KOPT-K1 (cell line): Measurements from ENCODE around the gene FIGNL1.

Experiments
- H3K27ac ChIP-seq: fragments of 200-600 bp; sonication (generic); 2 replicates; pipeline ENCODE4 v1.5.1; 2016; ENCODE audit warnings: antibody characterized with exemption, mild to moderate bottlenecking, low read depth, low read length; ENCODE audit not compliant: poor library complexity, severe bottlenecking
- H3K36me3 ChIP-seq: fragments of 200-600 bp; sonication (generic); 2 replicates; pipeline ENCODE4 v1.5.1; 2017; ENCODE audit warnings: antibody characterized with exemption, mild to moderate bottlenecking, low read length, moderate library complexity; ENCODE audit not compliant: insufficient read depth
- H3K9me3 ChIP-seq: fragments of 200-600 bp; sonication (generic); 2 replicates; pipeline ENCODE4 v1.5.1; 2017; ENCODE audit warnings: antibody characterized with exemption, low read length, mild to moderate bottlenecking; ENCODE audit not compliant: insufficient read depth, poor library complexity, severe bottlenecking

Gene FIGNL1

DNA sequence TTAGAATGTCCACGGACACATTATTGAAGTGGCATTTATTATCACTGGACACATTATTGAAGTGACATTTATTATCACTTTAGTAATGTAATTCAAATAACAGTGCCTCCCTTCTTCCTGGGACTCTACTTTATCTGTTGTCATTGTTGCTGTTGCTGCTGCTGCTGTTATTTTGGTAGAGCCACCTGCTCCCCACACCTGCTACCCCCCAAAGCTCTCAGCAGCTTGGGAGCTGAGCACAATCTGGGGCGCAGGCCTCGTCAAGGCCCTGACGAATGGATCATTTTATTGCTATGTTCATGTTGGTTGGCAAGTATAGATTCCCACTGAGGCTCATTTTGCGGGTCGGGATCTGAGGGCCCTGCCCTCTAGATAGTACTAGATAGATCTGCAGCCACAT lies 24.8 kb downstream of the FIGNL1 start:
- H3K27ac ChIP-seq: no peak overlapping the region
- no peaks in the 10 kb centered on the region for H3K9me3 ChIP-seq
- H3K36me3 ChIP-seq: no peaks in the 10 kb centered on the region; the same call in 1 of the 2 replicates

DNA sequence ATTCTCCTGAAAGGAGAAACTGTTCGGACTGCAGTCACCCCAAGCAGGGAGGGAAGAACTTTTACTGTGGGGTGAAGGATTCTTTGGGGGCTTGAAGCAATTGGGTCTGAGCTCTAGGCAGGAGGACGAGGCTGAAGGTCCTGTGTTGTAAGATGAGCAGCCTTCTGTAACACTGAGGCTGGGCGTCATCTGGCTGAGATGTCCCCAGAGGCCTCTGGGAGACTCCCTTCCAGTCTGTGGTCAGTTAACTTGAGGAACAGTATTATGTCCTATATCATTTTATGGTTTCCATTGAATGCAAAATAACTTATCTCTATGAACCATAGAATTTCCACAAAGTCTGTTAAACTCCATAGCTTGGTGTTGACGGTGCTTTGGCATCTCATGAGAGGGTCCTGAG lies 26.3 kb downstream of the FIGNL1 start:
- no peak overlapping the region for H3K27ac ChIP-seq

DNA sequence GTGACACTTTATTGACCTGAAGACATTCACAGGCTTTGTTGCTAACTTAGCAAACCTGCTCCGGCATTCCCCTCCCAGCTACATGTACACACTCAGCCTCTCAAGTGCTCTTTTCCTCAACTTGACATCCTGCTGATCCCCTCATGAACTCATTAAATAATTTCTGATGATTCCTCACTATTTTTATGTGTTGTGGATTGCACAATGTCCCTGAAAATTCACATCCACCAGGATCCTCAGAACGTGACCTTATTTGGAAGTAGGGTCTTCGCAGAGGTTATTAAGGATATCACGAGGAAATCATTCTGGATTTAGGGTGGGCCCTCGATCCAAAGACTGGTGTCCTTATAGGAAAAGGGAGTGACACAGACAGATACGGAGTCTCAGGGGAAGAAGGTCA lies 27.3 kb downstream of the FIGNL1 start:
- H3K36me3 ChIP-seq: no peaks in the 10 kb centered on the region
- H3K9me3 ChIP-seq: no peaks in the 10 kb centered on the region
- H3K27ac ChIP-seq: no peak overlapping the region

More for the DNA sequence above, 26.3 kb downstream of the FIGNL1 start:
- no peaks in the 10 kb centered on the region for H3K9me3 ChIP-seq
- no peaks in the 10 kb centered on the region; the same call in 1 of the 2 replicates for H3K36me3 ChIP-seq

DNA sequence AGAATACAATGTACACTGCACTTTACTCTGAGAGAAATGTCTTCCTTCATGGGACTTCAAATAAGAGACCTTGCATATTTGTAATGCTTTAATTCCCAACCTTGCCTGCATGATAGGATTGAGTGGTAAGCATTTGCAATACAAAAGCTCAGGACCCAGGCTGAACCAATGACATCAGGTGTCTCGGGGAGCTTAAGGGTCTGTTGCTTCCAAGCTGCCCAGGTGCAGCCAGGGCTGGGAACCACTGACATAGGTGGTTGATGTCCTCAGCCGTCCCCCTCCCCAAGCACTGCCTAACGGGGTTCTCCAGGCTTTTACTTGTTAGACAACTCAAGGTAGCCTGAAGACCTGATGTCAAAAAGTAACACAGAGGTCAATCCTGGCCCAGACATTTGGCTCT lies 29.1 kb downstream of the FIGNL1 start:
- no peak overlapping the region for H3K27ac ChIP-seq
- no peaks in the 10 kb centered on the region for H3K9me3 ChIP-seq
- no peaks in the 10 kb centered on the region for H3K36me3 ChIP-seq

DNA sequence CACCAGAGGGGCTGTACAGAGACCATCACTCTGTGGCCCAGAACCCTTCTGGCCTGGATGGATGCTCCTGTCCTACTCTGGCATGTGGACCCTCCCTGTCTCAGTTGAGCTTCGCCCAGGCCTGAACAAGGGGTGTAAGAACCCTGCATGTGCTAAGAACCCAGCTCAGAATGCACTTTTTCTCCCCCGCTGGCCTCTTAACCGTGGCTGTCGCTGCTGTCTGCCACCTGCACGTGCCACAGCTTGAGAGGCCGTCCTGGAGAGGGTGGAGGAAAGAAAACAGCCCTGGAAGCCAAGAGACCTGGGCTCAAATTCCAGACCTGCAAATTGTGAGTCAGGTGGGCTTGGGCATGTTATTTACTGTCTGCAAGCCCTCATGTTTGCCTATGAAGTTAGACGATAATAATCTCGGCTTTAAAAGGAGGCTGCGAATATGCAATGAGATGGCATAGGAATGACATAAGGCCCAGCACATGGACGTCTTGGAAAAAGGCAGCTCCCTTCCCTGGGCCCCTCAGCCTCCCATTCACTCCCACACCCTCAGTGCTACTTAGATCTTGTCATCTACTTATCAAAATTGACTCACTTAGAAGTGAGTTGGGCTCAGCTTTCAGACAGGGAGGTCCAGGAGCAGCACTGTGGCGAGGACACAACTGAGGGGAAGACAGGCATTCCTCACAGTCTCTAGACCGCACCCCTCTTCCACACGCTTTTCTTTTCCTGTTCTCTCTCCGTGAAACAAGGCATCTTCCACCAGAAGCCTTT lies 31.4 kb downstream of the FIGNL1 start:
- Histone ChIP-seq H3K27ac (no peak overlapping the region), H3K36me3 (no peaks in the 10 kb centered on the region), H3K9me3 (no peaks in the 10 kb centered on the region)

DNA sequence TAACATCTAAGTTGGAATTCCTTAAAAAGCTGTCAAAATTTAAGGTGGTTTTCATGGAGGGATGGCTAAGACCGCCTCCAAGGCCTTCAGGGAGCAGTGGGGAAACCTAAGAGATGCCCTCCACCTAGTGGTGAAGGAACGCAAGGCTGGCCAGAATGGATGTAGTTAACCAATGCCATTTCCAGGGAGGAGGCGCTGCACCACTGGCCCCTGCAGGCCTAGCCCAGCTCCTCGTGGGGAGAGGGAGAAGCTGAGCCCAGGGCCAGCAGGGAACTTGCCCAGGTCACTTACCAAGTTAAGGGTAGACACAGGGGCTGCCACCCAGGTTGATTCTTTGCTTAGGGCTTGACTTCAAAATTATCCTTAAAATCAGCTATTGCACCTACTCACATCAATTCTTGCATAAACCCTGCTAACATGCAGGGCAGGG lies 32.0 kb downstream of the FIGNL1 start:
- Histone ChIP-seq H3K36me3 (no peaks in the 10 kb centered on the region), H3K27ac (no peak overlapping the region), H3K9me3 (no peaks in the 10 kb centered on the region)

DNA sequence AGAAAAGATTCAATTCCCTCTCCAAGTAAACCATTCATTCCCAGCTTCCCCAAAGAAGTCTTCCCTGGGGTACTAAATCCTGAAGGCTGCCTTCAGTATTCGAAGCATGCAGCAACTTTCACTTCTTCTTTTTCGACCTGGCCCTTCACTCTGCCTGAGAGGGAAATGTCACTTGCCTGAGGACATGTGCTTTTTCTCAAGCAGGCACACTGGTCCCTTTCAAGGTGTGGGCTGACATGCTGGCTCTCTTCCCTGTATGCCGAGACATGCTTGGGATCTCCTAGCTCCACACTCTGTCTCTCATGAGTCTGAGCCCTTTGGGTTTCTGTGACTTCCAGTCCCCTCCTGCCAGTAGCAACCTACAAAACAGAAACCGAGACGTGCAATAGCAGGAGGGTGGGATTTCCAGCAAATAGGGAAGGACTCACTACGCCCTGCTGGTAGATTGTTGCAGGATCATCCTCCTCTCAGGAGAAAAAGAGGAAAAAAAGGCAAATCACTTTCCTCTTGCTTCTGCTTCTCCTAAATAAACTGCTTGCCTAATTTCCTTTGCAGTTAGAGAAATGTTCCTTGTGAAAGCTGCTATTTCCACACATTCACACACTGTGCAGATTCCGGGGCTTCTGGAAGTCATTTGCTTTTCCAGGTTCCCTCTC lies 33.5 kb downstream of the FIGNL1 start:
- Histone ChIP-seq H3K27ac (peak overlapping the region; percentile 50), H3K36me3 (no peaks in the 10 kb centered on the region), H3K9me3 (no peaks in the 10 kb centered on the region)

DNA sequence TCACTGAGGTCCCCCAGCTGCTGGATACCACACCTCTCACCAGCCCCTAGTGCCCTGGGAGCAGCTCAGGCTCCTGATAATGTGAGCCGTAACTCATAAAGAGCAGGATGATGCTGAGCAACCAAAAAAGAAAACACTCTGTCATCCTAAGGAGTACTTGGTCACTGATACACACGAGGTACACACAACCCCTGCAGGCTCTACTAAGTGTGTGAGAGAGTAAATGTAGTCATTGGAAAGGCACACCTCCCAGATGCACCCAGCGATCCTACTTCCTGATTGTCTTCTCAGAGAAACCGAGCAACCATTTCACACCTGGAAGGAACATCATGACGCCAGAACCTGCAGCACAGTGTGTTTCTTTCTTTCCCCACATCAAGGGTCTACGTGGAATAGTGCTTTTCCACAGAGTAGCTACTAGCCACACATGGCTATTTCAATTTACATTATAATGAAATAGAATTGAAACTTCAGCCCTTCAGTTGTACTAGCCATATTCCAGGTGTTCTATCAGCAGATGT lies 34.2 kb downstream of the FIGNL1 start:
- Histone ChIP-seq H3K9me3 (no peaks in the 10 kb centered on the region), H3K27ac (peak overlapping the region; percentile 50), H3K36me3 (no peaks in the 10 kb centered on the region)

DNA sequence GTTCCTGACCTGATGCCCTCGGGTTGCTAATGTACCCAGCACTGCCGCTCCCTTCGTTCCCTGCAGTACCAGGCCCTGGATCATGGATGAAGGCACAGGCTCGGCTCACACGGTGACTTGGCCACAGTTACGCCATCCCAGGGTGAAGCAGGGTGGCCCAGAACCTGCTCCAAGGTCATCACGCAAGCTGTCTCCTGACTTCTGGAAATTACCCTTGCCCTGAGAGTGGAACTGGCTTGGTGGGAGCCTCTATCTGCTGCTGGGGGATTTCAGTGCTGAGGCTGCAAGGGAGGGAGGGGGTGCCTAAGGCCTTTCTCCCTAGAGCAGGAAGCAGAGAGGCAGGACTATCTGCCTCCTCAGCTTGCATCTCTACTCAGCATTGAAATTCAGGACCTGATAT lies 36.6 kb downstream of the FIGNL1 start:
- no peak overlapping the region for H3K27ac ChIP-seq

DNA sequence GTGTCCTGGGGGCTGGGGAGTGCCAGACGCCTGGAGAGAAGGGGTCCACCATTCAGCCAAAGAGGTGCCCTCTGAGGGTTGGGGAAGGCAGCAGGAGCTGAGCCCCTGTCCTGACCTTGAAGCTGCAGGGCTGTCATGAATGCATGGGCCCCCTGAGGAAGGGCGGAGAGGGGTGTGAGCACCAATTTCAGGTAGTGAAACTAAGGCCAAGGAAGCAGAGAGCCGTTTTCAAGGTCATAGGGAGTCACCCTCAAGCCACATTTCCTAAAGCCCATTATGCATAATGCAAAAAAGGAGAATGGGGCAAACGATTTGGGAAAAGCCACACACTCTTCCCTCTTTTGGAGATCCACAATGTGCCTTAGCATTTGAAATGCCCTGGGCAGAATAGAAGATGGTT lies 37.2 kb downstream of the FIGNL1 start:
- Histone ChIP-seq H3K36me3 (no peaks in the 10 kb centered on the region), H3K27ac (peak overlapping the region; percentile 3), H3K9me3 (no peaks in the 10 kb centered on the region)

More for the DNA sequence above, 36.6 kb downstream of the FIGNL1 start:
- H3K36me3 ChIP-seq: no peaks in the 10 kb centered on the region
- H3K9me3 ChIP-seq: no peaks in the 10 kb centered on the region

DNA sequence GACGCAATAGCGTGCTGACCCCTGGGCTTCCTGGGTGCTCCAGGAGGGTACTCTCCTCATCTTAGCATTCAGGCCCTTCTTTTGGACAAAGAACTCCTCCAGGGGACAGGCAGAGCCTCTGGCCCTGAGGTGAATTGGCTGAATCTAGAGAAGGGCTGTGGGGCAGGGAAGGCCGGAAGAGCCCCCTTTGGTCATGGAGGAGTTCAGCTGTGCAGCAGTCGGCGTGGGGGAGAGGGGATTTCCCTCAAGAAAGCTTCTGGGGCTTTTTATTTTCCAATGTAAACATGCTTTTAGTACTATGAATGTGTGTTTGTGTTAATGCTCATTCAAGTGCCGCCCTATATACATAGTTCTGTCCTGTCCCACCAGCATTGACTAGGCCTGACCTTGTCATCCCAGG lies 38.8 kb downstream of the FIGNL1 start:
- Histone ChIP-seq H3K27ac (peak overlapping the region; percentile 86), H3K36me3 (no peaks in the 10 kb centered on the region), H3K9me3 (no peaks in the 10 kb centered on the region)

DNA sequence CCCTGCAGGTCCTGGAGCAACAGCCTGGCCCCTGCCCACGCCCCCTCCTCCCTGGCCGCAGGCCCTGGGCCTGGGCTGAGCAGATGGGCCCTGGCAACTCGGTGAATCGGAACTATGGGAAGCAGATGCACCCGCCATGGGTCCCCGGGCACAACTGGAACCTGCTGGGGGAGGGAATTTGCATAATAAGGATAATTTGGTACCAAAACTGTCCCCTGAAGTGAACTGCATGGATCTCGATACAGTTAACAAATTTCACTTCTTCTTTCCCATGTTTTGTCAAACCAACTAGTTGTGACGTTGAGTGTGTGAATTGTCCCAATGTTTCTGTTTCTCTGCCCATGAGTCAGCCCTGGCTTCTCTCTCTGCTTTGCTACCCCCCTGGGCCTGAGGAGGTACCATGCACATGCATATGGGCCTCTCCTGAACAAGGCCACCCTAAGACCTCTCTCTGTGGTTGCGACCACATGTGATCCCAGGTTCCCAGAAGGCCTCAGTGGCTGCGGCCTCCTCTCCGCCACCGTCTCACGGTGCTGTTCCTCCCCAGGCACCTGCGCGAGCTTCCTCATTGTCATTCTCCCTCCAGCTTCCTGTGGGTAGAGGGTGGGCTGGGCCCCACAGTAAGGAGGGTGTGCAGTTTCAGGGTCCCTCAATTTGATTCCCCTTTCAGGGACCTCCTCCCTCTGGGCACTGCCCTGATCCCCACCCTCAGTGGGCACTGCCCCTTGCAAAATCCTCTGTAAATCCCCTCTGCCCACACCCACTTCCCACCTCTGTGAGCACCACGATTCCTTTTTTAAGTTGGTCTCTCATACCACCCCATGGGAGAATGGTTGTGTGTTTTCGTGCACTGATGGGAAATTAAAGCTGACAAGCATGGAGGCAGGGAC lies 40.0 kb downstream of the FIGNL1 start:
- peaks cover under 1% of the 10 kb centered on the region; the same call in 1 of the 2 replicates for H3K36me3 ChIP-seq
- no peaks in the 10 kb centered on the region for H3K9me3 ChIP-seq
- H3K27ac ChIP-seq: peak overlapping the region; percentile 86

DNA sequence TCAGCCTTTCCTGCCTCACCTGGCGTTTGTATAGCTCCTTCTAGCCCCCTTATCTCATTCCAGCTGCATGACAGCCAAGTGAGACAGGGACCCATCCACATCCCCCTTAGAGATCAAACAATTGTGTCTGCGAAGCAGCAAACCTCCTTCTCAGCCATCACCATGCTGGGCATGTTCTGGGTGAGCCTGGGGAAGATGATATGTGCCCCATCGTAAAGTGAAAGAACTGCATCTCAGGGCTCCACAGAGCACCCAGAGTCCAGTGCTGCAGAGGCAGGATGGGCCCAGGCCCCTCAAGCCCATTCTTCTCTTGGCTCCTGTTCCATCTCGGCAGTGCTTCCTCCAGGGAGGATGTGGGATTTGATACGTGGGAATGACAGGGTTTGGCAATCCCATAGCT lies 43.2 kb downstream of the FIGNL1 start:
- no peaks in the 10 kb centered on the region for H3K9me3 ChIP-seq
- H3K27ac ChIP-seq: peak overlapping the region; percentile 34
- peaks cover 33% of the 10 kb centered on the region for H3K36me3 ChIP-seq

DNA sequence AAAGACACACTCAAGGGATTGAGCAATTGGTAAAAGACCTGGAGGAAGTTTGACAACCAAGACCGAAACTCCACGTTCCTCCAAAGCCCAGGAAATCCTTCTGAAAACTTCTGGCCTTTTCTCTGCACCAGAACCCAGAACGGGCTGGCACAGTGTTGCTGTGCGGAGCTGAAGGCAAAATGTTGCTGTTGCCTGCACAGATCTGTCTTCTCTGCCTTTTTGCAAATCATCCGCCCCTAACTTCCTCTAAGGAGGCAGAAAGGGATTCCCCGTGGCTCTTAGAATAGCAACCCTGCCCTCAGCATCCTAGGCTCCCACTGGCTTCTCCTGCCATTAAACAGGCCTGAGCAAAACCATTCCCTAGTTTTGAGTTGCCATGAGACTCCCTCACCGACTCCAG lies 44.9 kb downstream of the FIGNL1 start:
- Histone ChIP-seq H3K27ac (no peak overlapping the region), H3K36me3 (peaks cover 50% of the 10 kb centered on the region)

DNA sequence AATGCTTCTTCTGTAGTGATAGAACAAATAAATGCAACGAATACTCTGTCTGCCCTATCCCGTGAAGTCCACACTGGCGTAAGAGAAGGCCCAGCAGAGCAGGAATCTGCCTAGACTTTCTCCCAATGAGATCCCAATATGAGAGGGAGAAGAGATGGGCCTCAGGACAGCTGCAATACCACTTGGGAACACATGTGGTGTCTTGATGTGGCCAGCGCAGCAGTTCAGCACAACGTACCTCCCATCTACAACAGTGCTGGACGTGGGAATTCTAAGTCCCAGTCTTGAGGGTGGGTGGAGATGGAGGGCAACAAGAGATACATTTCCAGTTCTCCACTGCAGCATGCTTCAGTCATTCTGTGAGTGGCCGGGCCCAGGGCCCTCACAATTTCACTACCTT lies 45.8 kb downstream of the FIGNL1 start:
- Histone ChIP-seq H3K27ac (no peak overlapping the region), H3K36me3 (peaks cover 58% of the 10 kb centered on the region), H3K9me3 (no peaks in the 10 kb centered on the region)

More for the DNA sequence above, 44.9 kb downstream of the FIGNL1 start:
- no peaks in the 10 kb centered on the region for H3K9me3 ChIP-seq
